ENCODE measurements around the gene ALCAM. TPM values are rescaled to one million over a fixed set of nuclear protein-coding genes. Genes with fewer than 3 reads are reported as not detected.

Gene ALCAM
- total RNA-seq, 1 donor from 2014 or later, result 67.6 TPM

DNA sequence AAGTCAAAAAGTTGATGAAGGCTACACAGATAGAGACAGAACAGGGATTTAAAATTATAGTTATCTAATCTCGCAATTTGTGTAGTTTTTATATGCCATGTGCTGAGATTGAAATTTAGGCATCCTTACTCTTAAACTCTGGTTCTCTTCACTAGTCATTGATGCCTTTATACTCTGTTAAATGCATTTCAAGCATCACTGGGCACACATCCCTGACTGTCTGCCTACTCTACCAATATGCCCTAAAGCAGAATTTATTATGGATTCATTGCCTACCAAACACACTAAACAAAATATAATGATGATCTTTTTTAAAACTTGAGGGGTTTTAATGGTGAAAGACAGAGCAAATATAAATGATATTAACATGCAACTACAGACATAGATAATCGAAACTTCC is 10.3 kb upstream of the ALCAM start:
- DNase-seq (ENCODE audit: low spot score), result no peak

GRCh38 chr3:105356988-105357387 is 9.7 kb upstream of the ALCAM start:
- no peak for DNase-seq (ENCODE audit: low spot score)

DNA sequence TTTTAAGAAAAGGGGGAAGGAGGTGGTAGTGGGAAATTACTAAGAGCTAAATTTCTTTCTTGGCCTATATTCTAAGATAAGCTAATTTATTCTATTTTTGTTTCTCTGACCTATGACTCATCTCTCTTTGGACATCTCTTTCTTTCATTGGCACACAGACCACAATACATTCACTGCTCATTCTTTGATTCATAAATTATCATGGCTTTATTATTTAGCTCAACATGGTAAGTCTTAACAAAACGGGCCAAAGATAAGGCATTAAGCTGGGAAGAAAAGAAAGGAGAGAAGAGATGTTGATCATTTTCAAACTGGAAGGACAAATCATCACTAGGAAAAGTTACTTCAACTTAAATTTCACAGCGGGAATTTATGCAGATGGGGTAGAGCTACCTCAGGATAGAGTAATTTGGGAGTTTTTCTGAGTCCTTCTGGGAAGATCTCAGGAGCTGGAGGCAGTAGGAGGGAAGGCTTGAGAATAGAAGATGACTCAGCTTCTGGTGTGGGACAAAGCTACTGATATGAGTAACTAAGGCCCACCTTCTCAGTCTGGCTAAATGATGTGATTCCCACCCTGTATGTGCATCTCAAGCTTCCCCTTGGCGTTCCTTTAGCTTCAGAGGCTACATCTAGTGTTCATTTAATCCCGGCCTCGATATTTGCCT is 7.5 kb upstream of the ALCAM start:
- DNase-seq (ENCODE audit: low spot score), result no peak

- DNase-seq (ENCODE audit: low spot score), result no peak
These were observed 6.7 kb upstream of the ALCAM start for GRCh38 chr3:105360003-105360402.

DNA sequence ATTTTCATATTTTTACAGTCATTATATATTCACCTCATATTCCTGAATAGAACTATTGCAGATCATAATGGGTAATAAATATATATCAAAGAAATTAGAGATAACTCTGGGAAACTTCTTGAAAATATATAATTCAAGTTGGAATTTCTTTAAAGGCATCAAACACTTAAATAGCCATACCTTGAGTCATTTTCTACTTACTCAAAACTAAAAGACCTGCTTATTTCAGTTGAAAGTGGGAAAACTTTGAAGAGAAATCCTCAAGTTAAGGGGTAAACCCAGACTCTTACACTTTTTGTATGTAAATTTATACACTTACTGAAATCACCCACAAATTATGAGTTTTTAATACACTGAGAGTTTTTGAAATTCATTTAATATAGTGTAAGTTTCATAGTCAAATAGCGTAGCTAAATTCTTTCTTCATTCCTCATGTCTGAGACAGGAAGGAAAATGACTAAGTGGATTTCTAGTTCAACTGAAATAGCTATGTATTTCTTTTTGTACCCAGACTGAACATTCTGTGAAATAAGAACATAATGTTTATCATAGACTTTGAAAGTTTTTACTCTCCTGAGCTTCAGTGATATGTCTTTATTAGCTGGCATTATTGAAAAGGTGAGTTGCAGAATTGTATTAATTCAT is 4.6 kb upstream of the ALCAM start:
- DNase-seq (ENCODE audit: low spot score), result no peak

GRCh38 chr3:105364128-105364527 is 2.6 kb upstream of the ALCAM start:
- no peak for DNase-seq (ENCODE audit: low spot score)

GRCh38 chr3:105365081-105365390 is 1.7 kb upstream of the ALCAM start:
- DNase-seq (ENCODE audit: low spot score), result no peak

- peak; percentile 43 for DNase-seq (ENCODE audit: low spot score)
These were observed 1.1 kb upstream of the ALCAM start for GRCh38 chr3:105365391-105366325.

DNA sequence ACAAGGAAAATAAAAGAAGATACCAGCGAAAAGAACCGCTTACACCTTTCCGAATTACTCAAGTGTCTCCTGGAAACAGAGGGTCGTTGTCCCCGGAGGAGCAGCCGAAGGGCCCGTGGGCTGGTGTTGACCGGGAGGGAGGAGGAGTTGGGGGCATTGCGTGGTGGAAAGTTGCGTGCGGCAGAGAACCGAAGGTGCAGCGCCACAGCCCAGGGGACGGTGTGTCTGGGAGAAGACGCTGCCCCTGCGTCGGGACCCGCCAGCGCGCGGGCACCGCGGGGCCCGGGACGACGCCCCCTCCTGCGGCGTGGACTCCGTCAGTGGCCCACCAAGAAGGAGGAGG is 325 bp downstream of the ALCAM start:
- DNase-seq (ENCODE audit: low spot score), result peak; percentile 46

DNA sequence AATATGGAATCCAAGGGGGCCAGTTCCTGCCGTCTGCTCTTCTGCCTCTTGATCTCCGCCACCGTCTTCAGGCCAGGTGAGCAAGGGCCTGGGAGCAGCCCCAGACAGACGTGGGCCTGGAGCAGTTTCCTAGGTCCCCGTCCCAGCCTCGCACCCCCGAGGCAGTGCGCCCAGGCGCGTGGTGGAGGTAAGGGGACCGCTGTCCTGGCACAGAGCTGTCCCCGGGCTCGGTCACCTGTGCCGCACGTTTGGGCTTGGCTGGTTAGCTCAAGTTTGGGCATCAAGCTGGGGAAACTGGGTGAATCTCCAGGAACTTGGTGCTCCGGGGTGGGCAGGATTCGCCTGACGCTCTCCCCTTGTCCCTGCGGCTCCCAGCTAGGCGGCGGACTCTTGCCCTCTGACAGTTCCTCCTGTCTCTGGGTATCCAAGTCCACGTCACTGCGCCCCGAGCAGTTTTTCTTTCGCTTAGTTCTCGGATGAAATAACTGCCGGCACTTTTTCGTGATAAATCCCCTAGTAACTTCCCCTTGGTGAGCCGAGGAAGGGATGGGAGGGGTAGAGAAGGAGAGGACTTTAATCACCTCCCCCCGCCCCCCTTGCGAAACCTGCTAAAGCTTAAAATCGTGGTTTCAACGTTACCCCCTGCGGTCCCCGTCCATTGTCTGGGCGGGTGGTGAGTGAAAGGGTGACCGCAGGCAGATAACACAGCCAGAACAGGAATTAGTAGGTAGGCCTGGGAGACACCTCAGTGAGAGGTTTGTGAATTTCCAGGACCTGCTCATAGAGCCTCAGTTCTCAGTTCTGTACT is 901 bp downstream of the ALCAM start:
- peak; percentile 67 for DNase-seq (ENCODE audit: low spot score)

GRCh38 chr3:105368566-105369499 is 2.1 kb downstream of the ALCAM start:
- peak; percentile 72 for DNase-seq (ENCODE audit: low spot score)

- peak; percentile 66 for DNase-seq (ENCODE audit: low spot score)
These were observed 3.0 kb downstream of the ALCAM start for GRCh38 chr3:105369500-105370371.

- no peak for DNase-seq (ENCODE audit: low spot score)
These were observed 6.7 kb downstream of the ALCAM start for GRCh38 chr3:105373383-105373782.

DNA sequence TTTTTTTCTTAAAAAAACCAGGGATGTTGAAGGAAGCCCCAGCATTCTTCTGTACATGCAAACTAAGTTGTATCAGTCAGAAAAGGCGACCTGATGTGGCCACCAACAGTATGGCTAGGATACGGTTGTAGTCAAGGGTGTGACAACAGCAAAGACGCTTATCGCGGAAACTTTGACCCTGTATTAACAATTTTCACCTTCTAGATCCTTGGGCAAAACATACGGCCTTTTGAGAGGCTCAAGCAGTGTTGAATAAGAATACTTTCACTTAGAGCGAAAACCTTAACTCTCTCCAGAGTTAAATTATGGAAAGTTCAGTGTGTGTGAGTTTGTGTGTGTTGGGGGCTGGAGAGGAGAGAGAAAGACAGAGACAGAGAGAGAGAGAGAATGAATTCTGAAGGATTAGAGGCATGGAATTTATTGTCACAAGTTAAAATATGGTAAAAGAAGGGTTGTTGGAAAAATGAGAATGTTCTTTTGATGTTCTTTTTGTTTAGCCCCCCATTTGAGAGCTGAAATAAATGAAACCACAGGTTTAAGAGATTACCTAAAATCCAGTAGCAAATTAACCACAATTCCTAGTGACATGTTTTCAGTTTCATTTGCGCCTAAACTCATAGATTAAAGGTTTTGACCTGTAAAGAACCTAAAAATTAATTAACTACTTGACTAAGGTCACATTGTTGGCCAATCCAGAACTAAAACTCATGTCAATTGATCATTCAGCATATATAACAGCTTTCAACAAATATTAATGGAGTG is 9.2 kb downstream of the ALCAM start:
- no peak for DNase-seq (ENCODE audit: low spot score)

GRCh38 chr3:105377716-105378115 is 11.0 kb downstream of the ALCAM start:
- no peak for DNase-seq (ENCODE audit: low spot score)

DNA sequence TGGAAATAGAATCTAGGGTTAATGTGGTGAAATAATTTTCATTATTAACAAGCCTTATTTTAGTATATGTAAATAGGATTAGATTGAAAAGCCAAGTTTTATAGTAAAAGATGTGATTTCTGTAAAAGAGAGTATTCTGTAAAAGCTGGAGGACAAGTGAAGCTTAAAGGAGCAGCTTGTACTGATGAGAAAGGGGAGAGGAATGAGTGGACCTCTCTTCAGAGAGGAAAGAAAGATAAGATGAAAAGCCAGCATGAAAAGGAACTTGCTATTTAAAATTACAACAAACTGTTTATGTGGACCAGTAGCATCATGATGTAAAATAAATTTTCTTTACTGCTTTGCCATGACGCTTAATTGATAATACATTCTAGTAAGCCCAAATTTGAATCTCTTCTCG is 18.5 kb downstream of the ALCAM start:
- no peak for DNase-seq (ENCODE audit: low spot score)

- DNase-seq (ENCODE audit: low spot score), result no peak
These were observed 19.3 kb downstream of the ALCAM start for GRCh38 chr3:105385819-105386508.

GRCh38 chr3:105387122-105387751 is 20.5 kb downstream of the ALCAM start:
- DNase-seq (ENCODE audit: low spot score), result no peak
